H1 (cell line): ENCODE results near the gene PTPRD. TPM values are rescaled to one million over a fixed set of nuclear protein-coding genes. Genes with fewer than 3 reads are reported as not detected.

Source experiments
- CTCF ChIA-PET: fragments of 300-600 bp; sonication (Branson Sonifier 250); formaldehyde crosslinking; loops from one replicate; lab custom pipeline; 2021; ENCODE audit not compliant: partially characterized antibody; lab: Charles Lee
- POLR2A ChIA-PET: fragments of 300-600 bp; sonication (Branson Sonifier 250); formaldehyde crosslinking; loops from one replicate; lab custom pipeline; 2021; ENCODE audit warnings: inconsistent platforms; ENCODE audit not compliant: partially characterized antibody; lab: Charles Lee
- DNase-seq, 2 experiments: peaks; one replicate each; pipeline versions ENCODE4 v3.0.0 to v3.0.0-alpha.2; 2010 to 2022; ENCODE audit warnings: low spot score in 2 of 2, low read depth in 1 of 2, mixed read lengths in 1 of 2
- FAIRE-seq: peaks from 2 replicates; lab custom pipeline; 2011; peaks lifted over from hg19 to GRCh38; lab: Jason Lieb, UNC
- H2AFZ ChIP-seq: 2 replicates; pipeline ENCODE4 v1.8.1; 2012; ENCODE audit warnings: low read length, inconsistent platforms
- H2AK5ac ChIP-seq: 2 replicates; pipeline ENCODE4 v1.6.1; 2013; ENCODE audit warnings: low read depth, low read length
- H2BK120ac ChIP-seq: replicated peaks from 2 replicates; pipeline ENCODE3; 2013; ENCODE audit warnings: low read depth, low read length, inconsistent platforms
- H2BK12ac ChIP-seq: 2 replicates; pipeline ENCODE4 v1.6.1; 2013; ENCODE audit warnings: low read depth, low read length
- H2BK15ac ChIP-seq: 2 replicates; pipeline ENCODE4 v1.6.1; 2013; ENCODE audit warnings: low read length
- H2BK20ac ChIP-seq: 2 replicates; pipeline ENCODE4 v1.6.1; 2013; ENCODE audit warnings: low read length
- H2BK5ac ChIP-seq: 2 replicates; pipeline ENCODE4 v1.6.1; 2013; ENCODE audit warnings: low read depth, low read length
- H3K14ac ChIP-seq: 2 replicates; pipeline ENCODE4 v1.6.1; 2013; ENCODE audit warnings: inconsistent platforms; ENCODE audit not compliant: insufficient read length
- H3K18ac ChIP-seq: 2 replicates; pipeline ENCODE4 v1.6.1; 2013; ENCODE audit warnings: low read length; ENCODE audit errors: extremely low read depth
- H3K23ac ChIP-seq: 2 replicates; pipeline ENCODE4 v1.6.1; 2013; ENCODE audit warnings: inconsistent platforms; ENCODE audit not compliant: insufficient read length
- H3K23me2 ChIP-seq: 2 replicates; pipeline ENCODE4 v1.6.1; 2013; ENCODE audit warnings: low read depth, low read length
- H3K27ac ChIP-seq: 2 replicates; pipeline ENCODE4 v1.6.1; 2011; ENCODE audit warnings: low read depth, low read length, inconsistent platforms
- H3K27me3 ChIP-seq, 4 experiments: replicated peaks in 1 of 4; 1 replicate in 1 of 4; 2 replicates in 3 of 4; pipeline versions ENCODE4 v1.6.1 to v1.8.1; 2011 to 2013; ENCODE audit warnings: low read length in 3 of 4, mild to moderate bottlenecking in 3 of 4, inconsistent platforms in 2 of 4, mixed read lengths in 2 of 4, moderate library complexity in 1 of 4; ENCODE audit not compliant: control insufficient read depth in 3 of 4, insufficient read depth in 3 of 4; ENCODE audit errors: extremely low read depth in 1 of 4
- H3K36me3 ChIP-seq, 4 experiments: 2 replicates each; pipeline versions ENCODE4 v1.6.1 to v1.8.1; 2011 to 2013; ENCODE audit warnings: mild to moderate bottlenecking in 4 of 4, low read length in 3 of 4, moderate library complexity in 2 of 4, control low read depth in 1 of 4, inconsistent platforms in 1 of 4; ENCODE audit not compliant: insufficient read depth in 4 of 4, control insufficient read depth in 2 of 4
- H3K4ac ChIP-seq: replicated peaks from 2 replicates; pipeline ENCODE3; 2013; ENCODE audit warnings: low read length, low read depth, mixed read lengths, inconsistent platforms; ENCODE audit not compliant: insufficient read length
- H3K4me1 ChIP-seq, 4 experiments: replicated peaks in 1 of 4; 1 replicate in 1 of 4; 2 replicates in 3 of 4; pipeline versions ENCODE4 v1.6.1 to v1.8.1; 2011 to 2013; ENCODE audit warnings: low read length in 3 of 4, inconsistent platforms in 2 of 4, mixed read lengths in 1 of 4; ENCODE audit not compliant: insufficient read depth in 4 of 4, control insufficient read depth in 3 of 4
- H3K4me2 ChIP-seq, 2 experiments: 2 replicates each; pipeline versions ENCODE4 v1.6.1 to v1.8.1; 2011 to 2013; ENCODE audit warnings: low read depth in 2 of 2, low read length in 2 of 2, control low read depth in 1 of 2, inconsistent platforms in 1 of 2, mild to moderate bottlenecking in 1 of 2; ENCODE audit not compliant: insufficient read depth in 1 of 2
- H3K4me3 ChIP-seq, 4 experiments: fragments of 200-600, 300-600 bp in 1 of 4; sonication (generic), shearing (Covaris generic), sonication (Bioruptor Twin) in 1 of 4; 2 replicates each; pipeline versions ENCODE4 v1.5.1 to v1.8.1; 2011 to 2016; ENCODE audit warnings: low read length in 4 of 4, low read depth in 3 of 4, control low read depth in 2 of 4, inconsistent platforms in 2 of 4, mild to moderate bottlenecking in 2 of 4, mixed read lengths in 1 of 4, moderate library complexity in 1 of 4; ENCODE audit not compliant: insufficient read depth in 2 of 4; ENCODE audit errors: extremely low read depth in 1 of 4
- H3K56ac ChIP-seq: replicated peaks from 2 replicates; pipeline ENCODE3; 2013; ENCODE audit warnings: low read depth, mild to moderate bottlenecking, mixed read lengths, low read length, inconsistent platforms; ENCODE audit not compliant: insufficient read length
- H3K79me1 ChIP-seq: 2 replicates; pipeline ENCODE4 v1.6.1; 2013; ENCODE audit warnings: low read depth, low read length, control low read depth
- H3K79me2 ChIP-seq, 2 experiments: 2 replicates each; pipeline versions ENCODE4 v1.6.1 to v1.8.1; 2012 to 2013; ENCODE audit warnings: low read length in 2 of 2, mild to moderate bottlenecking in 2 of 2, inconsistent platforms in 1 of 2; ENCODE audit not compliant: insufficient read depth in 2 of 2, control insufficient read depth in 1 of 2
- H3K9ac ChIP-seq, 4 experiments: replicated peaks in 1 of 4; 1 replicate in 1 of 4; 2 replicates in 3 of 4; pipeline versions ENCODE4 v1.6.1 to v1.8.1; 2011 to 2013; ENCODE audit warnings: low read depth in 3 of 4, low read length in 3 of 4, control low read depth in 2 of 4, mild to moderate bottlenecking in 2 of 4, moderate library complexity in 2 of 4, inconsistent platforms in 1 of 4; ENCODE audit errors: extremely low read depth in 1 of 4
- H3K9me3 ChIP-seq, 2 experiments: 2 replicates each; pipeline versions ENCODE4 v1.6.1 to v1.8.1; 2012 to 2013; ENCODE audit warnings: mild to moderate bottlenecking in 2 of 2, moderate library complexity in 2 of 2, control low read depth in 1 of 2, inconsistent platforms in 1 of 2, low read depth in 1 of 2, low read length in 1 of 2, mixed read lengths in 1 of 2; ENCODE audit not compliant: insufficient read depth in 2 of 2
- H4K20me1 ChIP-seq, 2 experiments: replicated peaks in 1 of 2; 2 replicates each; pipeline versions ENCODE3 to v1.8.1; 2011 to 2013; ENCODE audit warnings: inconsistent platforms in 2 of 2, low read length in 2 of 2, mild to moderate bottlenecking in 1 of 2; ENCODE audit not compliant: insufficient read depth in 2 of 2, control insufficient read depth in 1 of 2
- H4K5ac ChIP-seq: 2 replicates; pipeline ENCODE4 v1.6.1; 2013; ENCODE audit warnings: low read length, low read depth, mixed read lengths, inconsistent platforms; ENCODE audit not compliant: insufficient read length
- H4K8ac ChIP-seq: 2 replicates; pipeline ENCODE4 v1.8.0; 2013; ENCODE audit warnings: mild to moderate bottlenecking, moderate library complexity, low read length, inconsistent platforms; ENCODE audit not compliant: insufficient read depth; ENCODE audit errors: extremely low read depth
- H4K91ac ChIP-seq: replicated peaks from 2 replicates; pipeline ENCODE3; 2013; ENCODE audit warnings: low read length, mixed read lengths, inconsistent platforms; ENCODE audit not compliant: insufficient read length
- CHD1 ChIP-seq: IDR thresholded peaks from 2 replicates; pipeline ENCODE4 v1.6.1; 2012; ENCODE audit warnings: low read depth, low read length, improper control_type of control experiment
- HDAC6 ChIP-seq: IDR thresholded peaks from one replicate; pipeline ENCODE4 v1.7.1; 2012; ENCODE audit warnings: low read depth, mild to moderate bottlenecking, inconsistent platforms, low read length, moderate library complexity
- JUND ChIP-seq: IDR thresholded peaks from 2 replicates; pipeline ENCODE4 v1.6.1; 2011; ENCODE audit warnings: mild to moderate bottlenecking, improper control_type of control experiment, low read length
- KDM4A ChIP-seq: IDR thresholded peaks from one replicate; pipeline ENCODE4 v1.7.1; 2012; ENCODE audit warnings: low read depth, mild to moderate bottlenecking, moderate library complexity, low read length, inconsistent platforms; ENCODE audit not compliant: severe bottlenecking
- TCF12 ChIP-seq: IDR thresholded peaks from 2 replicates; pipeline ENCODE4 v1.6.1; 2011; ENCODE audit warnings: low read depth, mild to moderate bottlenecking, low read length
- WGBS, 2 experiments: shearing (Covaris generic) in 1 of 2; methylation state at CpG; one replicate each; pipeline versions ENCODE4 v1.1.6 to v1.1.7; 2013 to 2015; ENCODE audit warnings: low lambda C conversion rate in 2 of 2, mixed read lengths in 2 of 2, inconsistent platforms in 1 of 2, low coverage in 1 of 2, missing lambda C conversion rate in 1 of 2; ENCODE audit not compliant: insufficient replicate concordance in 2 of 2, insufficient coverage in 1 of 2, insufficient read length in 1 of 2; ENCODE audit errors: extremely low coverage in 1 of 2, missing lambda C conversion rate in 1 of 2; 5-methylcytosine and 5-hydroxymethylcytosine counted together
- polyA plus RNA-seq, 7 experiments: library from polyadenylated mRNA; depleted of rRNA in 3 of 7; stranded (reverse) in 5 of 7; unstranded in 2 of 7; fragments of >200 nt in 5 of 7; fragments of 200-250 nt in 2 of 7; gene quantifications; 1 replicate in 5 of 7; 2 replicates in 1 of 7; 4 replicates in 1 of 7; pipeline versions ENCODE4 v1.2.1 to v1.2.3, GENCODE V29; 2011 to 2013; ENCODE audit warnings: missing spikeins in 2 of 7, mixed read lengths in 2 of 7
- total RNA-seq: library from RNA; stranded (reverse); fragmentation: NEBNext Ultra II Directional; extraction: Animal tissue kit (Norgen Biotek cat#: 25700); gene quantifications from 2 replicates; pipeline ENCODE4 v1.2.1, GENCODE V29; 2021

PTPRD gene
- total and polyA plus RNA-seq, 2 of the 8 experiments (the other 6 are each of a cell fraction or from before 2014, with no cell fraction given), result 17.2 to 77.0 TPM

- no peak for FAIRE-seq
- no peak overlapping the region for H2BK12ac ChIP-seq
- TF ChIP-seq CHD1 (no peak), TCF12 (no peak), KDM4A (no peak), HDAC6 (no peak), JUND (no peak)
Observed at GRCh38 chr9:8888591-8888990, 1724.2 kb downstream of the PTPRD start.

More at GRCh38 chr9:8888591-8888990, 1724.2 kb downstream of the PTPRD start:
- Histone ChIP-seq H2AFZ (no peak overlapping the region), H3K23me2 (no peaks in the 10 kb centered on the region), H3K9me3 (no peaks in the 10 kb centered on the region), H3K4me1 (peaks cover 0 to 2% (median 0%) of the 10 kb centered on the region in 4 experiments; a peak in 1 of 7 replicates), H3K4me3 (no peak overlapping the region), H3K36me3 (no peaks in the 10 kb centered on the region), H2BK15ac (no peak overlapping the region), H3K14ac (no peak overlapping the region), H3K23ac (no peak overlapping the region), H2AK5ac (no peak overlapping the region), H3K27me3 (no peaks in the 10 kb centered on the region), H4K8ac (no peak overlapping the region), H4K91ac (no peak overlapping the region), H3K4me2 (no peak overlapping the region), H3K27ac (no peak overlapping the region), H3K4ac (no peak overlapping the region), H4K5ac (no peak overlapping the region), H3K56ac (no peak overlapping the region), H3K18ac (no peak overlapping the region), H2BK20ac (no peak overlapping the region), H3K79me2 (no peaks in the 10 kb centered on the region), H3K79me1 (no peaks in the 10 kb centered on the region), H4K20me1 (no peaks in the 10 kb centered on the region), H3K9ac (no peak overlapping the region), H2BK120ac (no peak overlapping the region), H2BK5ac (no peak overlapping the region)
- no peak for DNase-seq
- ChIA-PET POLR2A (no interaction called here), CTCF (interaction anchor here (0.9 kb wide), 1 partner anchor 9 kb away, joined by 4 read pairs; no protein-coding TSS in a partner anchor)
- WGBS, 2 experiments, result 93% methylated on average over 1 of the region's 1 CpG; no CpG with 5 or more reads in 1 of the 2 experiments
